Endodermal cell (in vitro differentiated cells): ENCODE data around the gene ZNG1A. TPM values are rescaled to one million over a fixed set of nuclear protein-coding genes. Genes with fewer than 3 reads are reported as not detected.
A peak's percentile ranks its signal among the peaks of the same experiment; 100 is the strongest.
"Not testable (repeated sequence)": the region's sequence is repeated elsewhere in the genome, so short reads cannot be mapped to it uniquely, and the experiment has no call there.

Experiments used
- DNase-seq: peaks from one replicate; pipeline ENCODE4 v3.0.0-alpha.2; 2017
- H3K27ac ChIP-seq: 2 replicates; pipeline ENCODE4 v1.5.1; 2013; ENCODE audit warnings: mild to moderate bottlenecking, low read depth, low read length, moderate library complexity
- H3K27me3 ChIP-seq: 2 replicates; pipeline ENCODE4 v1.6.1; 2013; ENCODE audit warnings: mild to moderate bottlenecking, low read length, moderate library complexity; ENCODE audit not compliant: insufficient read depth, control insufficient read depth, poor library complexity, severe bottlenecking
- H3K36me3 ChIP-seq: 2 replicates; pipeline ENCODE4 v1.7.0; 2013; ENCODE audit warnings: mild to moderate bottlenecking, low read length, moderate library complexity; ENCODE audit not compliant: control insufficient read depth, insufficient read depth
- H3K4me1 ChIP-seq: one replicate; pipeline ENCODE4 v1.7.0; 2013; ENCODE audit warnings: low read length; ENCODE audit not compliant: control insufficient read depth, insufficient read depth
- H3K4me3 ChIP-seq: 2 replicates; pipeline ENCODE4 v1.5.1; 2013; ENCODE audit warnings: mild to moderate bottlenecking, low read length, moderate library complexity
- H3K9ac ChIP-seq: 2 replicates; pipeline ENCODE4 v1.6.1; 2013; ENCODE audit warnings: mild to moderate bottlenecking, low read length, moderate library complexity; ENCODE audit not compliant: poor library complexity, severe bottlenecking; ENCODE audit errors: extremely low read depth
- H3K9me3 ChIP-seq: 2 replicates; pipeline ENCODE4 v1.6.1; 2013; ENCODE audit warnings: mild to moderate bottlenecking, low read length, moderate library complexity; ENCODE audit not compliant: control insufficient read depth
- H3K27ac Mint-ChIP-seq: 2 replicates; pipeline ENCODE4 v1.8.0; 2020; ENCODE audit warnings: mixed read lengths
- H3K27me3 Mint-ChIP-seq: 2 replicates; pipeline ENCODE4 v1.8.0; 2021; ENCODE audit warnings: mild to moderate bottlenecking, mixed read lengths; ENCODE audit not compliant: insufficient read depth
- H3K36me3 Mint-ChIP-seq: 2 replicates; pipeline ENCODE4 v1.8.0; 2020; ENCODE audit warnings: low read depth, mixed read lengths
- H3K4me1 Mint-ChIP-seq: 2 replicates; pipeline ENCODE4 v1.8.0; 2020; ENCODE audit warnings: mixed read lengths
- H3K4me3 Mint-ChIP-seq: 2 replicates; pipeline ENCODE4 v1.8.0; 2020; ENCODE audit warnings: mild to moderate bottlenecking, moderate library complexity, mixed read lengths
- H3K9me3 Mint-ChIP-seq: 2 replicates; pipeline ENCODE4 v1.8.0; 2020; ENCODE audit warnings: mild to moderate bottlenecking, mixed read lengths
- WGBS, 2 experiments: methylation state at CpG; one replicate each; pipeline versions ENCODE4 v1.1.5 to v1.1.7; 2013; ENCODE audit warnings: missing lambda C conversion rate in 2 of 2, mixed read lengths in 1 of 2; ENCODE audit not compliant: insufficient coverage in 1 of 2, insufficient read length in 1 of 2; 5-methylcytosine and 5-hydroxymethylcytosine counted together
- long read RNA-seq, 4 experiments: library from polyadenylated mRNA in 2 of 4; library from RNA in 1 of 4; library from capped mRNA in 1 of 4; stranded (forward) in 3 of 4; unstranded in 1 of 4; transcript quantifications; one replicate each; pipeline ENCODE4 v2.0.0, GENCODE V29; 2020 to 2021; ENCODE audit warnings: inconsistent platforms in 1 of 4
- polyA plus RNA-seq, 2 experiments: library from polyadenylated mRNA; stranded (reverse); fragments of 50-300 nt; gene quantifications; one replicate each; pipeline ENCODE4 v1.2.3, GENCODE V29; 2013
- total RNA-seq, 2 donors: library from RNA; stranded (reverse); fragmentation: NEBNext Ultra II Directional in 1 of 2; extraction: Animal tissue kit (Norgen Biotek cat#: 25700) in 1 of 2; gene quantifications; 2 replicates in 1 of 2; 3 replicates in 1 of 2; pipeline ENCODE4 v1.2.1, GENCODE V29; 2021
- TF ChIP-seq, protein P1 (sequence below): fragments of 200-600 bp; sonication (generic); conservative IDR thresholded peaks from 2 replicates; pipeline ENCODE4 v1.5.0; 2021; ENCODE audit warnings: antibody characterized with exemption, mild to moderate bottlenecking

The ZNG1A gene
- total RNA-seq = 10 to 100 TPM; 45.7 to 68.5 TPM
- 43.4 TPM for polyA plus RNA-seq (2013, experiment 1 of 2)
- polyA plus RNA-seq (2013, experiment 2 of 2) = 45.8 TPM
- long read RNA-seq, experiment 1, transcript CBWD1-201 (16 exons, 1,771 nt) = minor isoform, 5 of 39 reads
- long read RNA-seq, experiment 1, transcript CBWD1-202 (15 exons, 1,706 nt) = major isoform, 11 of 39 reads
- long read RNA-seq, experiment 1, partial matches to known transcripts = 5 of 39 reads
- long read RNA-seq, experiment 1, other reads (novel, unspliced or antisense) = 11 of 39 reads
- long read RNA-seq, experiment 2, transcript CBWD1-202 (15 exons, 1,706 nt) = major isoform, 107 of 193 reads
- long read RNA-seq, experiment 2, transcript CBWD1-201 (16 exons, 1,771 nt) = minor isoform, 30 of 193 reads
- long read RNA-seq, experiment 2, transcript CBWD1-207 (14 exons, 1,241 nt) = minor isoform, 6 of 193 reads
- long read RNA-seq, experiment 2, transcript CBWD1-206 (3 exons, 1,731 nt) = minor isoform, 11 of 193 reads
- long read RNA-seq, experiment 2, partial matches to known transcripts = 8 of 193 reads
- long read RNA-seq, experiment 2, other reads (novel, unspliced or antisense) = 26 of 193 reads
- long read RNA-seq, experiment 3, transcript CBWD1-201 (16 exons, 1,771 nt) = minor isoform, 40 of 231 reads
- long read RNA-seq, experiment 3, transcript CBWD1-207 (14 exons, 1,241 nt) = minor isoform, 14 of 231 reads
- long read RNA-seq, experiment 3, transcript CBWD1-202 (15 exons, 1,706 nt) = major isoform, 133 of 231 reads
- long read RNA-seq, experiment 3, partial matches to known transcripts = 4 of 231 reads
- long read RNA-seq, experiment 3, other reads (novel, unspliced or antisense) = 39 of 231 reads
- long read RNA-seq, experiment 4, transcript CBWD1-202 (15 exons, 1,706 nt) = major isoform, 369 of 576 reads
- long read RNA-seq, experiment 4, transcript CBWD1-207 (14 exons, 1,241 nt) = minor isoform, 39 of 576 reads
- long read RNA-seq, experiment 4, transcript CBWD1-201 (16 exons, 1,771 nt) = minor isoform, 91 of 576 reads
- long read RNA-seq, experiment 4, partial matches to known transcripts = 4 of 576 reads
- long read RNA-seq, experiment 4, other reads (novel, unspliced or antisense) = 65 of 576 reads

DNA sequence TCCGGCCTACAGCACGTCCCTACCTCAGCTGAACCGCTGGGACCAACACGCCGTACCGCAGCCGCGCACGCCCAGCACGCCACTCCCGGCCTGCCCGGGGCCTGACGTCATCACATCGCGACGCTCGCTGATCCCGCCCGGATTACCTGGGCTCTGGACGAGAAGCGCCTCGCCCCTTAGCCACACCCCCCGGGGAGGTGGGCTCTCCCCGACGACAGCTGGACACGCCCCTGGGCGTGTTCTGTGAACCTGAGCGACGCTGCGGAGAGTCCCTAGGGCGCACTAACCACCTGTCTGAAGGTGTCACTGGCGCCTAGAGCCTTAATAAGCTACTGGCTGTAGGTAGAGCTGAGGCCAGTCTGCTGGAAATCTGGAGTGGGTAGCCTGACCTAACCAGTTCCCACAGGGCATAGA is at the start of gene ZNG1A:
ZNG1A (minus strand) TSS at position 87 of the 414 bp plus-strand sequence. CDS start 87 bp downstream, outside the sequence.
- peak within 1 kb of the TSS; percentile 75 for H3K27ac Mint-ChIP-seq
- WGBS, 2 experiments = 0% methylated on average over 19 of the region's 32 CpGs; no CpG with 5 or more reads in 1 of the 2 experiments
- not testable (repeated sequence) for H3K36me3 Mint-ChIP-seq

DNA sequence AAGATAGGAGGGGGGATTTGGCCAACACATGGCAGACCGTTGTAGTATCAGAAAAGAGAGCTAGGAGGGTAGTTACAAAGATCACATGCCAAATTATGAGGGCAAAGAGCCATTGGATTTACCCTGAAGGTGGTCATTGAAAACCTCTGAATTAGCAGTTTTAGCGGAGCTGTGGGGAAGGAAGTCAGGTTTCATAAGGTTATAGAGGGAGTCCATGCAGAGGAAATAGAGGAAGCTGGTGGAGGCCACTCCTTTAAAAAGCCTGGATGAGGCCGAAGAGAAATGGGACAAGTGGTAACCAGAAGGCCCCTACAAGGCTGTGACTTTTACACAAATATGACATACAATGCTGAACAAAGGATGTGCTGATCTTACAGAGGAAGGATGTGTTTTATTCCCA is 49.0 kb upstream of the ZNG1A start:
- Mint-ChIP-seq H3K9me3 (peaks cover 14% of the 10 kb centered on the region), H3K27me3 (peaks cover 2% of the 10 kb centered on the region), H3K36me3 (peaks cover 2% of the 10 kb centered on the region), H3K27ac (no peak overlapping the region), H3K4me1 (peaks cover 20% of the 10 kb centered on the region), H3K4me3 (no peak overlapping the region)
- no peak overlapping the region for H3K27ac ChIP-seq
- DNase-seq = no peak
- peaks cover 12% of the 10 kb centered on the region for H3K9me3 ChIP-seq
- no peak overlapping the region for H3K4me3 ChIP-seq
- WGBS, 2 experiments = 81 to 94% methylated on average over 2 to 3 of the region's 3 CpGs
- H3K27me3 ChIP-seq = no peaks in the 10 kb centered on the region
- H3K9ac ChIP-seq = no peak overlapping the region
- no peaks in the 10 kb centered on the region for H3K4me1 ChIP-seq
- H3K36me3 ChIP-seq = peaks cover 4% of the 10 kb centered on the region
- TF ChIP-seq, protein P1, sequence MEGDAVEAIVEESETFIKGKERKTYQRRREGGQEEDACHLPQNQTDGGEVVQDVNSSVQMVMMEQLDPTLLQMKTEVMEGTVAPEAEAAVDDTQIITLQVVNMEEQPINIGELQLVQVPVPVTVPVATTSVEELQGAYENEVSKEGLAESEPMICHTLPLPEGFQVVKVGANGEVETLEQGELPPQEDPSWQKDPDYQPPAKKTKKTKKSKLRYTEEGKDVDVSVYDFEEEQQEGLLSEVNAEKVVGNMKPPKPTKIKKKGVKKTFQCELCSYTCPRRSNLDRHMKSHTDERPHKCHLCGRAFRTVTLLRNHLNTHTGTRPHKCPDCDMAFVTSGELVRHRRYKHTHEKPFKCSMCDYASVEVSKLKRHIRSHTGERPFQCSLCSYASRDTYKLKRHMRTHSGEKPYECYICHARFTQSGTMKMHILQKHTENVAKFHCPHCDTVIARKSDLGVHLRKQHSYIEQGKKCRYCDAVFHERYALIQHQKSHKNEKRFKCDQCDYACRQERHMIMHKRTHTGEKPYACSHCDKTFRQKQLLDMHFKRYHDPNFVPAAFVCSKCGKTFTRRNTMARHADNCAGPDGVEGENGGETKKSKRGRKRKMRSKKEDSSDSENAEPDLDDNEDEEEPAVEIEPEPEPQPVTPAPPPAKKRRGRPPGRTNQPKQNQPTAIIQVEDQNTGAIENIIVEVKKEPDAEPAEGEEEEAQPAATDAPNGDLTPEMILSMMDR = no peak

More for the DNA sequence above, at the start of gene ZNG1A:
- H3K27me3 ChIP-seq, H3K36me3 ChIP-seq, H3K27me3 Mint-ChIP-seq, H3K27ac ChIP-seq, H3K9me3 Mint-ChIP-seq, H3K9ac ChIP-seq, DNase-seq, H3K4me1 Mint-ChIP-seq, H3K9me3 ChIP-seq, H3K4me1 ChIP-seq: not testable (repeated sequence)
- H3K4me3 Mint-ChIP-seq = peak within 1 kb of the TSS; percentile 63
- H3K4me3 ChIP-seq = peak within 1 kb of the TSS; percentile 81

DNA sequence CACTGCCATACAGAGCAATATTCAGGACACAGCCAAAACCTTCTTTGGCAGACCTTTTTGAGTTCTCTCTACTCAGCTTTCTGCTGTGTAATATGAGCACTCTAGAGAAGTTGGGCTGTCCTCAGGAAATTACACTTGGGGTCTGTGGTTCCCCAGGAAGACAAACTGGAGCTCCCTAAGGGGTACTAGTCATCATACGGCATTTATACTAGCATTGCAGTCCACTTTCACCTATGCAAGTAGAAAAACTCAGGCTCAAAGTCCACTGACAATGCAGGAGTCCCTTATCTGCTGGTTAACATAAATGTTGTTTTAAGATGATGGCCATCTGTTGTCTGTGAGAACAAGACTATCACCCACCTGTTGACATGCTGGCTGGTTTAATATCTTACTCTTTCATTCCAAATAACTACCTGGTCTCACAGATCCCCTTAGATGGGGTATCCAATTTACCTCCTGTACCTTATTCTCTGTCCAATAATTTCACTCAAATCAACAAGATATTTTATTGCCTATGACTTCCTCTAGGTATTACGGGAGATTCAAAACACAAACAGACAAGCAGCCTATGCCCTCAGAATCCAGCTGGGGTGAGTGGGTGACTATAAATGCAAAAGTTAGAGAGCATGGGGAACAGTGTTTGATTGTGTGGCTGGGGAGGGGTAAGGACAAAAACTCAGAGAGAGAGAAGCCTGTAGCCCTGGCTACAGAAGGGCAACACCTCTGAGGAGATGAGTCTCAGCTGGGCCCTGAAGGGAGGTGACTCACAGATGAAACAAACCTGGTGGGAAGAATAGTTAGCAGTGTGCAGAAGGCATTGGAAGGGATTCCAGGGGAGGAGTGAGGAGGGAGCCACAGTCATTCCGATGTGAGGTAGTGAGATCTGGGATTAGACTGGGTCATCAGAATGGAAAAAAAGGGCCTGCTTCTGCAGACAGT is 46.0 kb upstream of the ZNG1A start:
- peaks cover 36% of the 10 kb centered on the region for H3K4me1 Mint-ChIP-seq
- peak overlapping the region; percentile 72 for H3K27ac Mint-ChIP-seq
- no peaks in the 10 kb centered on the region for H3K27me3 Mint-ChIP-seq
- Histone ChIP-seq H3K27me3 (no peaks in the 10 kb centered on the region), H3K4me1 (no peaks in the 10 kb centered on the region), H3K4me3 (peak overlapping the region; percentile 61), H3K27ac (no peak overlapping the region), H3K9ac (peak overlapping the region; percentile 11), H3K9me3 (peaks cover 12% of the 10 kb centered on the region), H3K36me3 (peaks cover 4% of the 10 kb centered on the region)
- no peak overlapping the region for H3K4me3 Mint-ChIP-seq
- peaks cover 2% of the 10 kb centered on the region for H3K36me3 Mint-ChIP-seq
- 77 to 83% methylated on average over 1 to 3 of the region's 3 CpGs for WGBS, 2 experiments
- TF ChIP-seq, protein P1 = no peak
- peaks cover 9% of the 10 kb centered on the region for H3K9me3 Mint-ChIP-seq
- DNase-seq = no peak
